Measurements from ENCODE around the gene MT1G. TPM values are rescaled to one million over a fixed set of nuclear protein-coding genes. Genes with fewer than 3 reads are reported as not detected.

MT1G gene
- total RNA-seq, 1 experiment from 2014 or later, result not detected

DNA sequence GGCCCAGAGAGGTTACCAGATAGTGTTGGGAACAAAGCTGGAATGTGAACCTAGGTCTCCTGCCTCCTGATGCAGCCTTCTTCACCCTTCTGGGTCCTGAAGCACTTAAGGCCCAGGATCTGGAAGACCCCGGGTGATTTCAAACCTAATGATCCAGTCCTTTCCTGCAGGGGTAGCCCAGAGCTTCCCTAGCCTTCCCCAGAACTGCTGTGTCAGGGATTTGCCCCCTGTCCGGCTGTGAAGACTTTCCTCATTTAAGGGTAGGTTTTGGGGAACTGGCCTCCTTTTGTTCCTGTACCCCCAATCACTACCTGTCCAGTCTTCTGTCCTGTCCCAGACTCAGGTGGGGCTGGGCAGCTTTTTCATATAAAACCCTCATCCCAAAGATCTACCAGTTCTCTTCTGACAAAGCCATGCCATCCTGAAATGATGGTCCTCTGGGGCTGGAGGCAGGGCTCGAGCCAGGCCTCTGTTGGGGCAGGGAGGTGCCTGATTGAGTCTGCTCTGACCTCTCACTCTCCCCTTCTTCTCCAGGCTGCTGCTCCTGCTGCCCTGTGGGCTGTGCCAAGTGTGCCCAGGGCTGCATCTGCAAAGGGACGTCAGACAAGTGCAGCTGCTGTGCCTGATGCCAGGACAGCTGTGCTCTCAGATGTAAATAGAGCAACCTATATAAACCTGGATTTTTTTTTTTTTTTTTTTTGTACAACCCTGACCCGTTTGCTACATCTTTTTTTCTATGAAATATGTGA, 15.7 kb upstream of the MT1G start:
- peak overlapping the region; percentile 94 for H3K4me2 ChIP-seq (ENCODE audit: low read length)
- intact Hi-C loops (cut with micrococcal nuclease), result loop anchor here (5.0 kb wide), 1 partner anchor 76 kb away; the partner anchor contains the start of gene MT2A
- peaks cover 8% of the 10 kb centered on the region; the same call in 1 of the 2 replicates for H3K79me2 ChIP-seq (ENCODE audit: low read length)
- DNase-seq, result no peak
- ATAC-seq, result no peak
- H3F3A ChIP-seq (ENCODE audit: low read length, unreplicated experiment), result no peaks in the 10 kb centered on the region
- no TSS peak for BruUV-seq (replicated peaks)
- TF ChIP-seq EZH2 (IDR thresholded peaks at IDR 0.05; ENCODE audit: low read length, unreplicated experiment) (no peak), EZH2phosphoT487 (IDR thresholded peaks at IDR 0.05; ENCODE audit: borderline replicate concordance, low read length) (no peak), CTCF (conservative IDR thresholded peaks at IDR 0.05; ENCODE audit: low read depth, low read length) (no peak)
- H3K9me3 ChIP-seq (ENCODE audit: low read length), result no peaks in the 10 kb centered on the region
- H3K27ac ChIP-seq (ENCODE audit: low read length), result no peak overlapping the region
- CTCF ChIA-PET, result no interaction called here
- POLR2A ChIA-PET (ENCODE audit: unreplicated experiment), result no interaction called here
- no peak overlapping the region for H2AFZ ChIP-seq (ENCODE audit: low read length)
- H4K20me1 ChIP-seq (ENCODE audit: low read length), result no peaks in the 10 kb centered on the region
- peak overlapping the region; percentile 77; the same call in 1 of the 2 replicates for H3K4me3 ChIP-seq (ENCODE audit: low read length)
- no peaks in the 10 kb centered on the region for H3K36me3 ChIP-seq (ENCODE audit: low read depth, low read length)
- no peaks in the 10 kb centered on the region for H3K9me2 ChIP-seq (replicated peaks; ENCODE audit: low read length)
- H3K9ac ChIP-seq (ENCODE audit: low read length), result no peak overlapping the region
- H3K4me1 ChIP-seq (ENCODE audit: insufficient read depth, low read length), result peaks cover 29% of the 10 kb centered on the region
- H3K27me3 ChIP-seq (ENCODE audit: low read length), result no peaks in the 10 kb centered on the region

DNA sequence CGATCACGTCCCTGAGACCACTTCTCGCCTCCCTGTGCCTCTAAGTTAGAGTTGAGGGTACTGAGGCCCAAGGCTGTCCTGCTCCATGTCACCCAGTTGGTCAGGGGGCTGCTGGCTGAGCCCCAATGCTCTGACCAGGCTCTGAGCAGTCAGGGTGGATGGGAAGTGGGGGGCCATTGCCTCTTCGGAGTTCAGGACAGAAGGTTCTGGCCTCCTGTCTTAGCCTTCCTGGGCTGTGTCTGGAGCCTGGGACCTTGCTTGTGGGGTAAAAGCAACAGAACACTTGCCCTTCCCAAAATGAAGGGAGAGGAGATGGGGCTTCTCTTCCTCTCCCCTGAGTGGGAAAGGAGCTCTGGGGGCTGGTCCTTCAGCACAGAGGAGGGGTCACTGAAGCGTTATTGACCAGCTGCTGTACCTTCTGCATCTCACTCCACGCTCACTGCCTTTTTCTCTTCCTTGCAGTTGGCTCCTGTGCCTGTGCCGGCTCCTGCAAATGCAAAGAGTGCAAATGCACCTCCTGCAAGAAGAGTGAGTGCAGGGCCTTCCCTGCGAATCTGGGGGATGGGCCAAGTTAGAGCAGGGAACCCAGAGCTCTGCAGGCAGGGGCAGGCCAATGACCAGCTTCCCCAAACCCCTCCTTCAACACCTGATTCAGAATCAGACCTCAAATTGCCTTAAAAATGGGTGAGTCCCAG, 15.0 kb upstream of the MT1G start:
- H2AFZ ChIP-seq (ENCODE audit: low read length), result peak overlapping the region; percentile 66
- no peaks in the 10 kb centered on the region for H4K20me1 ChIP-seq (ENCODE audit: low read length)
- DNase-seq, result no peak
- CTCF ChIA-PET, result no interaction called here
- POLR2A ChIA-PET (ENCODE audit: unreplicated experiment), result interaction anchor here (0.6 kb wide), 1 partner anchor 73 kb away, joined by 3 read pairs; no protein-coding TSS in a partner anchor
- H3K9ac ChIP-seq (ENCODE audit: low read length), result peak overlapping the region; percentile 72
- H3K9me2 ChIP-seq (replicated peaks; ENCODE audit: low read length), result no peaks in the 10 kb centered on the region
- H3F3A ChIP-seq (ENCODE audit: low read length, unreplicated experiment), result no peaks in the 10 kb centered on the region
- peaks cover 29% of the 10 kb centered on the region for H3K4me1 ChIP-seq (ENCODE audit: insufficient read depth, low read length)
- TF ChIP-seq EZH2phosphoT487 (IDR thresholded peaks at IDR 0.05; ENCODE audit: borderline replicate concordance, low read length), result no peak
- no peak for TF ChIP-seq CTCF (conservative IDR thresholded peaks at IDR 0.05; ENCODE audit: low read depth, low read length)
- no peak for TF ChIP-seq EZH2 (IDR thresholded peaks at IDR 0.05; ENCODE audit: low read length, unreplicated experiment)
- H3K9me3 ChIP-seq (ENCODE audit: low read length), result no peaks in the 10 kb centered on the region
- no peaks in the 10 kb centered on the region for H3K36me3 ChIP-seq (ENCODE audit: low read depth, low read length)
- peak overlapping the region; percentile 77 for H3K4me3 ChIP-seq (ENCODE audit: low read length)
- peak overlapping the region; percentile 94 for H3K4me2 ChIP-seq (ENCODE audit: low read length)
- H3K79me2 ChIP-seq (ENCODE audit: low read length), result peaks cover 8% of the 10 kb centered on the region; the same call in 1 of the 2 replicates
- intact Hi-C loops (cut with micrococcal nuclease), result loop anchor here (5.0 kb wide), 1 partner anchor 76 kb away; the partner anchor contains the start of gene MT2A
- BruUV-seq (replicated peaks), result TSS peak; percentile 91
- ATAC-seq, result no peak
- H3K27ac ChIP-seq (ENCODE audit: low read length), result no peak overlapping the region
- no peaks in the 10 kb centered on the region for H3K27me3 ChIP-seq (ENCODE audit: low read length)
